Psoas muscle (tissue), 8 donors: ENCODE data around the gene SYNGR3. TPM values are rescaled to one million over a fixed set of nuclear protein-coding genes. Genes with fewer than 3 reads are reported as not detected.

Source experiments
- ATAC-seq, 4 donors: fragments of 200-7000 bp; cut with Tn5 transposase; one replicate each; pipeline ENCODE4 v1.9.1; 2020; ENCODE audit warnings: moderate library complexity in 3 of 4, mild to moderate bottlenecking in 2 of 4
- DNase-seq, 2 donors: peaks; one replicate each; pipeline ENCODE4 v3.0.0-alpha.2; 2020
- H3K27ac ChIP-seq: fragments of 200-600 bp; one replicate; pipeline ENCODE4 v1.8.0; 2022
- H3K27me3 ChIP-seq, 3 donors: fragments of 200-600 bp in 1 of 3; one replicate each; pipeline versions ENCODE4 v1.6.1 to v1.8.0; 2013 to 2022; ENCODE audit warnings: low read length in 2 of 3, mild to moderate bottlenecking in 2 of 3, moderate library complexity in 1 of 3; ENCODE audit not compliant: insufficient read depth in 3 of 3
- H3K36me3 ChIP-seq, 2 donors: fragments of 200-600 bp in 1 of 2; one replicate each; pipeline versions ENCODE4 v1.6.1 to v1.8.0; 2013 to 2022; ENCODE audit warnings: low read depth in 1 of 2, mild to moderate bottlenecking in 1 of 2, moderate library complexity in 1 of 2; ENCODE audit not compliant: insufficient read depth in 1 of 2
- H3K4me1 ChIP-seq: fragments of 200-600 bp; one replicate; pipeline ENCODE4 v1.8.0; 2022
- H3K4me3 ChIP-seq: fragments of 200-600 bp; one replicate; pipeline ENCODE4 v1.8.0; 2022; ENCODE audit warnings: mild to moderate bottlenecking
- H3K9me3 ChIP-seq: fragments of 200-600 bp; one replicate; pipeline ENCODE4 v1.8.0; 2022
- CTCF ChIP-seq: fragments of 200-600 bp; IDR thresholded peaks from one replicate; pipeline ENCODE4 v1.8.0; 2022; ENCODE audit warnings: antibody characterized with exemption
- WGBS, 3 donors: extraction: QIAGEN DNeasy Blood & Tissue Kit; methylation state at CpG; one replicate each; pipeline versions ENCODE4 v1.1.6 to v1.1.7; 2013; 5-methylcytosine and 5-hydroxymethylcytosine counted together
- intact Hi-C, 2 donors: fragments of 100-400 bp; cut with DNase I; formaldehyde crosslinking; loops; one replicate each; pipeline versions ENCODE4 v1.11.0 to v1.14.2; 2022
- polyA plus RNA-seq, 3 donors: library from polyadenylated mRNA; stranded (reverse); fragments of 200-250 nt; gene quantifications; one replicate each; pipeline ENCODE4 v1.2.3, GENCODE V29; 2013
- total RNA-seq, 4 donors: library from RNA; stranded (reverse); fragmentation: NEBNext Ultra II Directional in 2 of 4; extraction: Animal tissue kit (Norgen Biotek cat#: 25700) in 2 of 4; gene quantifications; one replicate each; pipeline versions ENCODE4 v1.2.1 to v1.2.4, GENCODE V29; 2021 to 2023
- donor health status: healthy with polysubstance abuse.
- donor health status: DM: no; HTN: no; CAD: no; lungs with moderate emphysema.
- donor health status: Bipolar disorder and iron deficiency.
- donor health status: healthy.
- donor health status: DM: yes; HTN: yes; CAD: no.
- donor health status: DM: no; HTN: no; CAD: no.
- donor health status: DM: no; HTN: no; CAD: no.
- donor health status: DM: yes; HTN: yes; CAD: no.

Gene SYNGR3
- total and polyA plus RNA-seq, 7 donors = 0.24 to 0.85 (median 0.25) TPM; not detected in 1

- peaks cover 4 to 29% of the 10 kb centered on the region in 2 donors for H3K36me3 ChIP-seq
- TF ChIP-seq CTCF = peak; percentile 41
- intact Hi-C loops = no loop called here
- no peaks in the 10 kb centered on the region for H3K9me3 ChIP-seq
- DNase-seq (peak; percentile 91 to 95), ATAC-seq (peak; percentile 89 to 92 (median 90))
- peak within 1 kb of the TSS; percentile 67 for H3K27ac ChIP-seq
- peaks cover 32% of the 10 kb centered on the region for H3K4me1 ChIP-seq
- peak within 1 kb of the TSS; percentile 93 for H3K4me3 ChIP-seq
- 0% methylated on average over 55 to 109 of the region's 109 CpGs for WGBS, 3 donors
- peaks cover 0 to 8% (median 4%) of the 10 kb centered on the region in 3 donors for H3K27me3 ChIP-seq
These were observed 6.0 kb upstream of the SYNGR3 start, which contains the start of gene GFER for GRCh38 chr16:1983544-1984346. Gene GFER, plus strand, starts transcription at chr16:1984193. Its CDS starts 26 bp downstream, at chr16:1984219.

GRCh38 chr16:1984347-1985225, 5.2 kb upstream of the SYNGR3 start:
- Histone ChIP-seq H3K36me3 (peaks cover 4 to 24% of the 10 kb centered on the region in 2 donors), H3K27ac (peak overlapping the region; percentile 67), H3K9me3 (no peaks in the 10 kb centered on the region), H3K4me3 (peak overlapping the region; percentile 93), H3K4me1 (peaks cover 32% of the 10 kb centered on the region), H3K27me3 (peaks cover 0 to 16% (median 12%) of the 10 kb centered on the region in 3 donors)
- DNase-seq (peak in 1 of 2 donors; percentile 55), ATAC-seq (peak in 3 of 4 donors; percentile 1 to 2 (median 1))
- intact Hi-C loops = no loop called here
- WGBS, 3 donors = 9 to 12% (median 12%) methylated on average over 45 to 58 of the region's 58 CpGs
- TF ChIP-seq CTCF = no peak

GRCh38 chr16:1985466-1986150, 4.2 kb upstream of the SYNGR3 start:
- WGBS, 3 donors = 91 to 96% (median 91%) methylated on average over 14 of the region's 14 CpGs
- TF ChIP-seq CTCF = no peak
- Histone ChIP-seq H3K36me3 (peaks cover 4 to 24% of the 10 kb centered on the region in 2 donors), H3K9me3 (no peaks in the 10 kb centered on the region), H3K4me1 (peaks cover 24% of the 10 kb centered on the region), H3K27ac (no peak overlapping the region), H3K4me3 (peak overlapping the region; percentile 93), H3K27me3 (peaks cover 0 to 21% (median 16%) of the 10 kb centered on the region in 3 donors)
- no peak for ATAC-seq
- DNase-seq = no peak
- intact Hi-C loops = no loop called here

GRCh38 chr16:1987198-1987597, 2.6 kb upstream of the SYNGR3 start:
- no peak for TF ChIP-seq CTCF
- Histone ChIP-seq H3K36me3 (peaks cover 4 to 24% of the 10 kb centered on the region in 2 donors), H3K27ac (no peak overlapping the region), H3K4me3 (no peak overlapping the region), H3K4me1 (peaks cover 32% of the 10 kb centered on the region), H3K27me3 (peaks cover 0 to 34% (median 20%) of the 10 kb centered on the region in 3 donors), H3K9me3 (no peaks in the 10 kb centered on the region)
- WGBS, 3 donors = 85 to 92% (median 90%) methylated on average over 10 of the region's 10 CpGs
- intact Hi-C loops = no loop called here
- DNase-seq (no peak), ATAC-seq (no peak)
